Activated T-helper 17 cell treated with anti-CD3 and anti-CD28 coated beads, Interleukin-2, amount 50 U/mL, for 72 hours (primary cell): Measurements from ENCODE around the gene EPC1. TPM values are rescaled to one million over a fixed set of nuclear protein-coding genes. Genes with fewer than 3 reads are reported as not detected.
"Not testable (repeated sequence)": the region's sequence is repeated elsewhere in the genome, so short reads cannot be mapped to it uniquely, and the experiment has no call there.

Experiments
- ATAC-seq: fragments of 150-1000 bp; cut with Tn5 transposase; replicated peaks from 2 replicates; pipeline ENCODE4 v1.10.0; 2021; ENCODE audit warnings: mild to moderate bottlenecking, moderate library complexity
- H3K27ac Mint-ChIP-seq: one replicate; pipeline ENCODE4 v1.8.0; 2022; ENCODE audit warnings: mixed read lengths
- H3K27me3 Mint-ChIP-seq: one replicate; pipeline ENCODE4 v1.8.0; 2022; ENCODE audit warnings: mixed read lengths
- H3K36me3 Mint-ChIP-seq: one replicate; pipeline ENCODE4 v1.8.0; 2022; ENCODE audit warnings: low read depth, mild to moderate bottlenecking, mixed read lengths
- H3K4me1 Mint-ChIP-seq: one replicate; pipeline ENCODE4 v1.8.0; 2022; ENCODE audit warnings: mixed read lengths
- H3K4me3 Mint-ChIP-seq: one replicate; pipeline ENCODE4 v1.8.0; 2022; ENCODE audit warnings: mild to moderate bottlenecking, mixed read lengths
- H3K9me3 Mint-ChIP-seq: one replicate; pipeline ENCODE4 v1.8.0; 2022; ENCODE audit warnings: mixed read lengths
- total RNA-seq, 2 donors: library from RNA; stranded (reverse); gene quantifications; one replicate each; pipeline ENCODE4 v1.2.3, GENCODE V29; 2022

EPC1 gene
- total RNA-seq, 2 donors from 2014 or later = 36.3 to 40.4 TPM

- peak; percentile 81 for ATAC-seq
- H3K9me3 Mint-ChIP-seq = peaks cover 3% of the 10 kb centered on the region
- peaks cover 59% of the 10 kb centered on the region for H3K36me3 Mint-ChIP-seq
- H3K27me3 Mint-ChIP-seq = no peaks in the 10 kb centered on the region
- H3K4me3 Mint-ChIP-seq = peak overlapping the region; percentile 78
- H3K4me1 Mint-ChIP-seq = peaks cover 54% of the 10 kb centered on the region
- peak overlapping the region; percentile 91 for H3K27ac Mint-ChIP-seq
These were observed 10.2 kb upstream of the EPC1 start for GRCh38 chr10:32357056-32357735.

DNA sequence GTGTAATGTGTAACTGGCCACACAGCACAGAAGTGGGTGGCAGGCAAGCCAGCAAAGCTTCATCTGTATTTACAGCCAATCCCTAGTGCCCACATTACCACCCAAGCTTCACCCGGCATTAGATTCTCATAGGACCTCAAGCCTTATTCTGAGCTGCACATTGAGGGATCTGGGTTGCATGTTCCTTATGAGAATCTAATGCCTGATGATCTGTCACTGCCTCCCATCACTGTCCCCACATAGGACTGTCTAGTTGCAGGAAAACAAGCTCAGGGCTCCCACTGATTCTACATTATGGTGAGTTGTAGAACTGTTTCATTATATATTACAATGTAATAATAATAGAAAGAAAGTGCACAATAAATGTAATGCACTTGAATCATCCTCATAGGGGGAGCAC is 7.7 kb upstream of the EPC1 start:
- Mint-ChIP-seq H3K36me3 (peaks cover 40% of the 10 kb centered on the region), H3K4me1 (peaks cover 47% of the 10 kb centered on the region)
- H3K27me3 Mint-ChIP-seq, H3K27ac Mint-ChIP-seq, H3K9me3 Mint-ChIP-seq, H3K4me3 Mint-ChIP-seq, ATAC-seq: not testable (repeated sequence)

GRCh38 chr10:32350811-32351350 is 3.9 kb upstream of the EPC1 start:
- Mint-ChIP-seq H3K4me1 (peaks cover 38% of the 10 kb centered on the region), H3K27ac (no peak overlapping the region), H3K36me3 (peaks cover 32% of the 10 kb centered on the region), H3K27me3 (no peaks in the 10 kb centered on the region), H3K9me3 (no peaks in the 10 kb centered on the region), H3K4me3 (peak overlapping the region; percentile 95)
- no peak for ATAC-seq

DNA sequence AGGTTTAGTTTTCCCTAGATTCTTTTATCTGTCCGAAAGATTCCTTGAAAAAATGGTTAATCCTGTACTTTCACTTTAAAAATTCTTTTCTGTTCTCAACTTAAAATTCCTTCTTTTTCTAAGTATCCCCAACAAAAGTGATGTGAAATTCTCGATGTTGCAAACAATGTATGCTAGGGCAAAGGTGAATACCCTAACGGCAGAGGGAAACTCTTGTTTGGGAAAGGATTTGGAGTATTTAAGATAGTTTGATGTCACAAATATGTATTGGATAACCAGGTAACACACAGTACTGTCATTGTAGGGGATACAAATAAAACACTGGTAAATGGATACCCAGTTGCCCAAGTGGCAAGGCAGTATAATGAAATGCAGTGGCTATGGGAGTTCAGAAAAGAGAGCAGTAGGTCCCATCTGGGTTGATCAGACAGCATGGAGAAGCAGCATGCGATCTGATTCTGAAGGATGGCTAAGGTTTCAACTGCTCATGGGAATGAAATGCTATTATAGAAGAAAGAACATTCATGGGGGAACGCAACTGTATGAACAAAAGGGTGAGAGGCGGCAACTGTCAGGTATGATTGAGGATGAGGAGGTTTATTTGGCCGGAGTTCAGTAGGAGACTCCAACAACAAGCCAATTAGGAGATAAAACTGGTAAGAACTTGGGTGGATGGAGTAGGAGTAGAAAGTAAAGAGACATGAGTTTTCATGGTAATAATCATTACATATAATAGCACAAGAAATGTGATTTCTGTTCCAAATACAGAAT is 3.2 kb upstream of the EPC1 start:
- no peak overlapping the region for H3K27ac Mint-ChIP-seq
- no peak for ATAC-seq

GRCh38 chr10:32349199-32349585 is 2.2 kb upstream of the EPC1 start:
- H3K27ac Mint-ChIP-seq = no peak overlapping the region
- peaks cover 37% of the 10 kb centered on the region for H3K4me1 Mint-ChIP-seq
- peak overlapping the region; percentile 95 for H3K4me3 Mint-ChIP-seq
- no peaks in the 10 kb centered on the region for H3K9me3 Mint-ChIP-seq
- ATAC-seq = no peak
- H3K36me3 Mint-ChIP-seq = peaks cover 43% of the 10 kb centered on the region
- no peaks in the 10 kb centered on the region for H3K27me3 Mint-ChIP-seq

More for the DNA sequence above, 3.2 kb upstream of the EPC1 start:
- Mint-ChIP-seq H3K27me3 (no peaks in the 10 kb centered on the region), H3K4me1 (peaks cover 35% of the 10 kb centered on the region), H3K36me3 (peaks cover 35% of the 10 kb centered on the region), H3K9me3 (no peaks in the 10 kb centered on the region), H3K4me3 (peak overlapping the region; percentile 95)

- H3K27me3 Mint-ChIP-seq = no peaks in the 10 kb centered on the region
- H3K9me3 Mint-ChIP-seq = no peaks in the 10 kb centered on the region
- peak overlapping the region; percentile 95 for H3K4me3 Mint-ChIP-seq
- ATAC-seq = no peak
- peak overlapping the region; percentile 97 for H3K27ac Mint-ChIP-seq
- peaks cover 43% of the 10 kb centered on the region for H3K4me1 Mint-ChIP-seq
- H3K36me3 Mint-ChIP-seq = peaks cover 47% of the 10 kb centered on the region
These were observed 1.6 kb upstream of the EPC1 start for GRCh38 chr10:32348297-32349198.

GRCh38 chr10:32347363-32348022 is 535 bp upstream of the EPC1 start:
- ATAC-seq = no peak
- no peaks in the 10 kb centered on the region for H3K27me3 Mint-ChIP-seq
- H3K27ac Mint-ChIP-seq = peak overlapping the region; percentile 97
- peaks cover 36% of the 10 kb centered on the region for H3K4me1 Mint-ChIP-seq
- no peaks in the 10 kb centered on the region for H3K9me3 Mint-ChIP-seq
- H3K4me3 Mint-ChIP-seq = peak overlapping the region; percentile 95
- H3K36me3 Mint-ChIP-seq = peaks cover 49% of the 10 kb centered on the region

DNA sequence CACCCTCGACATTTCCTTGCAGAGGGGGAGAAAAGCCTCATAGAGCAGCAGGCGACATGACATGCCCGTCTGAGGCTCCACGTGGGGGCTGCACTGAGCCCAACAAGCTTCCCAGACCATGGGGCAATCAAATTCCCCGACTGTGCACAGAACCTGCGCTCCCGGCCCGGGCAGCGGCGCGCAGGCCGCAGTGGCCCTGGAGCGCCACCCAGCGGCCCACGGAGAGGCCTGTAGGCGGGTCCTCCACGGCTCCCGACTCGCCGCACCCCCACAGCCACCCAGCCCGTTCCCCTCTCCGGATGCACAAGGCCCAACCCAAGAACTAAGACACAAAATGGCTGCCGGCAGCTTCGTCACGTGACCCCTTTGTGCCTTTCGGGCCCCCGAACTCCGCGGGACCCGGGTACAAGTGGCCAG is 816 bp downstream of the EPC1 start:
- Mint-ChIP-seq H3K27ac (peak overlapping the region; percentile 97), H3K4me1 (peaks cover 40% of the 10 kb centered on the region), H3K9me3 (no peaks in the 10 kb centered on the region), H3K36me3 (peaks cover 59% of the 10 kb centered on the region), H3K27me3 (no peaks in the 10 kb centered on the region), H3K4me3 (peak overlapping the region; percentile 95)
- peak; percentile 85 for ATAC-seq

DNA sequence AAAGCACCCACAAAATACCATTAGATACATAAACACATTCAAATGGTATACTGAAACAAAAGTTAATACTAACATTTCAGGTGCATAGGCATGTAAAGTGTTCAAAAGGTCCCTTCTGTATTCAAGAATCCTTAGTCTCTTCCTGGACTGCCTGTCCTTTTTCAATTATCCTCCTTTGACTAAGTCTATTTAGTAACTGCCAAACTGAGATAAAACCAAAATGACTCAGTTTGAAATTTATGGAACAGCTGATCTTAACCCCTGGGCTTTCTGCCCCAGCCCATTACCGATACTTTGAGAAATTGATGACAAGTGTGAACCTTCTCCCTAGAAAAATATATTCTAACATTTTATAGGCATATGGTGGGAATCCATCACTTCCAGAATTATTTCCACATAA is 5.4 kb downstream of the EPC1 start:
- Mint-ChIP-seq H3K36me3 (peaks cover 99% of the 10 kb centered on the region), H3K27ac (peak overlapping the region; percentile 86), H3K4me3 (peak overlapping the region; percentile 77), H3K27me3 (no peaks in the 10 kb centered on the region), H3K9me3 (peaks cover 5% of the 10 kb centered on the region), H3K4me1 (peaks cover 39% of the 10 kb centered on the region)
- ATAC-seq = no peak

- H3K36me3 Mint-ChIP-seq = peaks cover 99% of the 10 kb centered on the region
- peaks cover 8% of the 10 kb centered on the region for H3K9me3 Mint-ChIP-seq
- H3K4me3 Mint-ChIP-seq = peak overlapping the region; percentile 77
- ATAC-seq = peak; percentile 84
- peak overlapping the region; percentile 86 for H3K27ac Mint-ChIP-seq
- H3K27me3 Mint-ChIP-seq = no peaks in the 10 kb centered on the region
- peaks cover 48% of the 10 kb centered on the region for H3K4me1 Mint-ChIP-seq
These were observed 6.3 kb downstream of the EPC1 start for GRCh38 chr10:32340596-32341180.

DNA sequence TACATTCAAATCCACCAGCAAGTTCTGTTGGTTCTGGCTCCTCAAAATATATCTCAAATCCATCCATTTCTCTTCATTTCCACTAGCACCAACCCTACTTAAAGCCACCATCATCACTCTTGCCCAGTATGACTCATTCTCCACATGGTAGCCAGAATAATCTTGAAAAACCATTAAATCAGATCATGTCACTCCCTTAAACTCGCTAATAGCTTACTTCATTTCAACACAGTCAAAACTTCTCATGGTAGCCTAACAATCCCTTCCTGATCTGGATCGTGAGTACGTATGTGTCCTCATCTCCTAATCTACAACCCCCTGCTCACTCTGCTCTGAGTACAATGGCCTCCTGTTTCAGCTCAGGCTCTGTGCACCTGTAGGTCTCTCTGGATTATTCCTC is 8.7 kb downstream of the EPC1 start:
- Mint-ChIP-seq H3K36me3 (peaks cover 99% of the 10 kb centered on the region), H3K4me1 (peaks cover 52% of the 10 kb centered on the region), H3K9me3 (peaks cover 8% of the 10 kb centered on the region), H3K4me3 (peak overlapping the region; percentile 77), H3K27me3 (no peaks in the 10 kb centered on the region), H3K27ac (peak overlapping the region; percentile 30)
- ATAC-seq = no peak

GRCh38 chr10:32337350-32337749 is 9.6 kb downstream of the EPC1 start:
- Mint-ChIP-seq H3K4me3 (peak overlapping the region; percentile 77), H3K27ac (peak overlapping the region; percentile 30), H3K27me3 (no peaks in the 10 kb centered on the region), H3K4me1 (peaks cover 52% of the 10 kb centered on the region), H3K9me3 (peaks cover 8% of the 10 kb centered on the region), H3K36me3 (peaks cover 99% of the 10 kb centered on the region)
- ATAC-seq = no peak

DNA sequence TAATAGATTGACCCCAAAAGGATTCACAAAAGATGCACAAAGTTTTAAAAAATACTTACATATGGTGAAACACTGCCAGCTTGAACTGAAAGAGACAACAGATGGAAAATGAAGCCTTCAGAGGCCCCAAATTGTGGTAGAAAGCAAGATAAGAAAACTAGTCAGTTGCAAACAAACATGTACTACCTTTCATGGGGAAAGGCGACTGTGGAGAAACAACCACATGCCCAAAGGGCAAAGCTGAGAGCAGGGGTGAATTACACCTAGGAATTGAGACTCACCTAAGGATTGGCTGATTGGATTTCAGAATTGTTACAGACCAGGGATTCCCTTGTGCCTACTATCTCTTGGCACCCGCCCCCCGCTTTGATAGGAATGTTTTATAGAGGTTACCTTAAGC is 13.1 kb downstream of the EPC1 start:
- H3K4me1 Mint-ChIP-seq = peaks cover 55% of the 10 kb centered on the region
- H3K27me3 Mint-ChIP-seq = no peaks in the 10 kb centered on the region
- H3K36me3 Mint-ChIP-seq = peaks cover 92% of the 10 kb centered on the region
- H3K9me3 Mint-ChIP-seq = peaks cover 8% of the 10 kb centered on the region
- H3K27ac Mint-ChIP-seq = peak overlapping the region; percentile 95
- H3K4me3 Mint-ChIP-seq = peak overlapping the region; percentile 77
- ATAC-seq = peak; percentile 17
